Tibial artery (tissue), 4 donors: ENCODE data around the gene PTPRG.

Source experiments
- DNase-seq, 2 donors: peaks; one replicate each; pipeline ENCODE4 v3.0.0-alpha.2; 2019
- H3K27ac ChIP-seq, 2 donors: fragments of 200-600 bp; sonication (generic) in 1 of 2; 1 replicate in 1 of 2; 2 replicates in 1 of 2; pipeline ENCODE4 v1.5.1; 2018 to 2019; ENCODE audit warnings: mild to moderate bottlenecking in 1 of 2
- H3K27me3 ChIP-seq, 2 donors: fragments of 200-600 bp; sonication (generic) in 1 of 2; one replicate each; pipeline versions ENCODE4 v1.5.1 to v1.6.0; 2016 to 2019
- H3K36me3 ChIP-seq, 3 donors: fragments of 200-600 bp; sonication (generic) in 2 of 3; one replicate each; pipeline ENCODE4 v1.5.1; 2016 to 2019; ENCODE audit warnings: mild to moderate bottlenecking in 2 of 3
- H3K4me1 ChIP-seq, 4 donors: fragments of 200-600 bp; sonication (generic) in 2 of 4; 1 replicate in 3 of 4; 2 replicates in 1 of 4; pipeline ENCODE4 v1.5.1; 2016 to 2019
- H3K4me3 ChIP-seq, 2 donors: fragments of 200-600 bp; sonication (generic) in 1 of 2; 1 replicate in 1 of 2; 2 replicates in 1 of 2; pipeline ENCODE4 v1.5.1; 2018 to 2019; ENCODE audit warnings: mild to moderate bottlenecking in 2 of 2
- H3K9me3 ChIP-seq, 3 donors: fragments of 200-600 bp; sonication (generic) in 1 of 3; one replicate each; pipeline ENCODE4 v1.5.1; 2016 to 2019
- CTCF ChIP-seq, 2 experiments: fragments of 200-600 bp in 1 of 2; fragments of 450-650 bp in 1 of 2; IDR thresholded peaks; one replicate each; pipeline ENCODE4 v1.5.1; 2017 to 2019; ENCODE audit warnings: antibody characterized with exemption in 2 of 2, mild to moderate bottlenecking in 1 of 2, moderate library complexity in 1 of 2
- intact Hi-C: fragments of 100-400 bp; cut with DNase I; formaldehyde crosslinking; loops from one replicate; pipeline ENCODE4 v1.15.0; 2023; ENCODE audit warnings: low total_unique reads

Gene PTPRG

GRCh38 chr3:62122819-62123218, 561.4 kb downstream of the PTPRG start:
- DNase-seq: no peak
- peak overlapping the region in 1 of 2 donors; percentile 69 for H3K27ac ChIP-seq
- H3K36me3 ChIP-seq: no peaks in the 10 kb centered on the region
- no peak overlapping the region for H3K4me3 ChIP-seq
- H3K4me1 ChIP-seq: peaks cover 0 to 55% (median 12%) of the 10 kb centered on the region in 4 donors
- H3K9me3 ChIP-seq: no peaks in the 10 kb centered on the region
- no peak for TF ChIP-seq CTCF (IDR thresholded peaks at IDR 0.05)
- no peaks in the 10 kb centered on the region for H3K27me3 ChIP-seq
- intact Hi-C loops: no loop called here

- H3K4me3 ChIP-seq: no peak overlapping the region
- no peak for DNase-seq
- no peaks in the 10 kb centered on the region for H3K27me3 ChIP-seq
- intact Hi-C loops: no loop called here
- H3K9me3 ChIP-seq: no peaks in the 10 kb centered on the region
- peaks cover 0 to 46% (median 5%) of the 10 kb centered on the region in 4 donors for H3K4me1 ChIP-seq
- no peak for TF ChIP-seq CTCF (IDR thresholded peaks at IDR 0.05)
- H3K36me3 ChIP-seq: no peaks in the 10 kb centered on the region
- H3K27ac ChIP-seq: no peak overlapping the region
Measured at GRCh38 chr3:62125380-62125779, 564.0 kb downstream of the PTPRG start.

- H3K9me3 ChIP-seq: no peaks in the 10 kb centered on the region
- TF ChIP-seq CTCF (IDR thresholded peaks at IDR 0.05): no peak
- DNase-seq: no peak
- H3K4me1 ChIP-seq: peaks cover 0 to 41% (median 4%) of the 10 kb centered on the region in 4 donors
- no peaks in the 10 kb centered on the region for H3K36me3 ChIP-seq
- no peak overlapping the region for H3K27ac ChIP-seq
- H3K27me3 ChIP-seq: no peaks in the 10 kb centered on the region
- H3K4me3 ChIP-seq: no peak overlapping the region
- intact Hi-C loops: no loop called here
Measured at GRCh38 chr3:62127116-62127515, 565.7 kb downstream of the PTPRG start.

- Histone ChIP-seq H3K4me1 (peaks cover 0 to 44% (median 12%) of the 10 kb centered on the region in 4 donors), H3K36me3 (no peaks in the 10 kb centered on the region), H3K4me3 (no peak overlapping the region), H3K27ac (peak overlapping the region in 1 of 2 donors; percentile 18), H3K27me3 (no peaks in the 10 kb centered on the region), H3K9me3 (no peaks in the 10 kb centered on the region)
- peak; percentile 64 to 72 for DNase-seq
- peak in 1 of 2 experiments; percentile 11 for TF ChIP-seq CTCF (IDR thresholded peaks at IDR 0.05)
- intact Hi-C loops: no loop called here
Measured at GRCh38 chr3:62128051-62128450, 566.7 kb downstream of the PTPRG start.

GRCh38 chr3:62128681-62129080, 567.3 kb downstream of the PTPRG start:
- H3K4me3 ChIP-seq: no peak overlapping the region
- no peaks in the 10 kb centered on the region for H3K36me3 ChIP-seq

More at GRCh38 chr3:62128681-62129080, 567.3 kb downstream of the PTPRG start:
- no peak for DNase-seq
- intact Hi-C loops: no loop called here
- no peaks in the 10 kb centered on the region for H3K9me3 ChIP-seq
- peaks cover 0 to 51% (median 13%) of the 10 kb centered on the region in 4 donors for H3K4me1 ChIP-seq
- TF ChIP-seq CTCF (IDR thresholded peaks at IDR 0.05): no peak
- H3K27me3 ChIP-seq: no peaks in the 10 kb centered on the region
- peak overlapping the region in 1 of 2 donors; percentile 12 for H3K27ac ChIP-seq
